CMK (cell line): ENCODE measurements around the gene ACP5.

Experiments
- DNase-seq: peaks from one replicate; pipeline ENCODE4 v3.0.0-alpha.2; 2010; ENCODE audit warnings: low read depth

The ACP5 gene

DNA sequence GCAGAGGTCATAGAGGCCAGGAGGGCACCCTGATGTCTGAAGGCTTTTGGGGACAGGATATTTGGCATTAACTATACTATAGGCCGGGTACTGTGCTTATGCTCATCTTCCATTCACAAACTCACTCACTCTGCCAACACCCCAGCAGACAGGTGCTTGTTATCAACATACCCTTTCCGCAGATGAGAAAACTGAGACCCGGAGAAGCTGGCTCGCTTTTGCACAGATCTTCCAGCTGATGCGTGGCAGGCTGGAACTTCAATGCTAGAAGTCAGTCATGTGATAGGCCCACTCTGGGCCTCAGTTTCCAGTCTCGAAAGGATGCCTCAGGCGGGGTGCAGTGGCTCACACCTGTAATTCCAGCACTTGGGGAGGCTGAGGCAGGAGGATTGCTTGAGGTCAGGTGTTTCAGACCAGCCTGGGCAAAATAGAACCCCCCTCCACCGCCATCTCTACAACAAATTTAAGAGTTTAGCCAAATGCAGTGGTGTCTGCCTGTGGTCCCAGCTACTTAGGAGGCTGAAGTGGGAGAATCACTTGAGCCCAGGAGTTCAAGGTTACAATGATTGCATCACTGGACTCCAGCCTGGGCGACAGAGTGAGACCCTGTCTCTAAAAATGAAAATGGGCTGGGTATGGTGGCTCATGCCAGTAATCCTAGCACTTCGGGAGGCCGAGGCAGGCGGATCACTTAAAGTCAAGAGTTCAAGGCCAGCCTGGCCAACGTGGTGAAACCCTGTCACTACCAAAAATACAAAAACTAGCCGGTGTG is 29.3 kb downstream of the ACP5 start:
- DNase-seq = no peak

DNA sequence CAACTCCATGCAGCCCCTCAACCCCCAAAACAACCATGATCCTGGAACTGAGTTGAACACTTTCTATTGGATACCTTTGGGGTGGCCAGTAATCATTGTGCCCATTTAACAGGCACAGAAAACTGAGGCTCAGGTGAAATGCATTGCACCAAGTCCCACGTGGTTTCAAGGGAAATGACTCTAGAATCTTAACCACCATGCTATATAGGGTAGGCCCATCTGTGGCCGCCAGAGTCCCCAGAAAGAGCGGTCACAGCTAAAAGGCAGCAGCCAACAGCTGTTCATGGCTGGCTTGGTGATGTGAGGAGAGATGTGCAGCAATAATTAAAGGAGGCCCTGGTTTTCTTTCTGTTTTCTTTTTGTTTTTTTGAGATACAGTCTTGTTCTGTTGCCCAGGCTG is 36.2 kb downstream of the ACP5 start:
- no peak for DNase-seq

DNA sequence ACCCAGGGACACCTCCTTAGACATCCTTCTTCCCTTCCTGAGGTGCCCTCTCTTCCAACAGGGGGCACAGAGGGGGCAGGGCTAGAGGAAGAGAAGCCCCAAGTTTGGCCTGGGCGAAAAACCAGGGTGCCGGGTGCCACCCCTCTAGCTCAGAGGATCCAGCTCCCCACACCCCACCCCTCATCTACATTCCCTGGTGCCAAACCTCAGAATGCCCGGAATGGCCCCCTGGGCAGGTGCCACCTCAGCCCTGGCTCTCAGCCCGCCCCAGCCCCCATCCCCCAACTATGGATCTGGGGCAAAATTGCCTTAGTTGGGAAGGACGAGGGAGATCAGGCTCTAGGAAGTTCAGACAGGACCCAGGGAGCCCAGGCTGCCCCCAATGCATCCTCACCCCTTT is 36.8 kb downstream of the ACP5 start:
- DNase-seq = no peak

DNA sequence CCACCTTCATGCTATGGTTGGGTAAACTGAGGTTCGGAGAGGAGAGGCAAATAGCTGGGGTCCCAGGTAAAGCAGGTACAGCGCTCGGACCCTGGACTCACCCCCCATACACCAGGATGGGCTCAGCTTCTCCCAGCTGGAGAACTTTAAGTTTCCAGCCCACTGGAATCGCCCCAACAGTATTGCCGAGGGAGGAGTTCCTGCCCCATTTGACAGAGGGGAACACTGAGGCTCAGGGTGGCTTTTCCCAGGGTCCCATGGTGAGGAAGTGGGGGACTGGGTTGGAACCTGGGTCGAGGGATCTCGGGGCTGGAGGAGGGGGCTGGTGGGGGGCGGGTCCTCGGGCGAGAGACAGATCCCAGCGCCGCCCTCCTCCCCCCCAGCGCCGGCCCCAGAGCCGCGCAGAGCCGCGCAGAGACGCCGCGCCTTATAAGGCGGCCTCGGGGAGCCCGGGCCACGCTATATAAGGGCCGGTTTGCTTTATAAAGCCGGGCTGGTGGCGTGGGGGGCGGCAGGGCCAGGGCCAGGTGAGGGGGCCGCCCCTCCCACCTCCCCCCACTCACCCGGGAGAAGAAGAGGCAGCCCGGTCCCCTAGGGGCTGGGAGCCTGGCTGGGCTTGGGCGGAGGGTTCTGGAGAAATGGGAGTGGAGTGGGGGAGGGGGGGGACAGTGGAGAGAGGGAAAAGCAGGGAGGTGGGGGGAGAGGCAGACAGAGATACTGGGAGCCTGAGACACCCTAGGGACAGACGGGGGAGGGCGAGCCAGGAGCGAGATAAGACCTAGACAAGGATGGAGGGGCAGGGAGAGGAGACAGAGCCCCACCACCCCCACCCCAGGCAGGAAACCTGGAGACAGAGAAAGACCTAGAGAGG is 37.7 kb downstream of the ACP5 start:
- DNase-seq = no peak

DNA sequence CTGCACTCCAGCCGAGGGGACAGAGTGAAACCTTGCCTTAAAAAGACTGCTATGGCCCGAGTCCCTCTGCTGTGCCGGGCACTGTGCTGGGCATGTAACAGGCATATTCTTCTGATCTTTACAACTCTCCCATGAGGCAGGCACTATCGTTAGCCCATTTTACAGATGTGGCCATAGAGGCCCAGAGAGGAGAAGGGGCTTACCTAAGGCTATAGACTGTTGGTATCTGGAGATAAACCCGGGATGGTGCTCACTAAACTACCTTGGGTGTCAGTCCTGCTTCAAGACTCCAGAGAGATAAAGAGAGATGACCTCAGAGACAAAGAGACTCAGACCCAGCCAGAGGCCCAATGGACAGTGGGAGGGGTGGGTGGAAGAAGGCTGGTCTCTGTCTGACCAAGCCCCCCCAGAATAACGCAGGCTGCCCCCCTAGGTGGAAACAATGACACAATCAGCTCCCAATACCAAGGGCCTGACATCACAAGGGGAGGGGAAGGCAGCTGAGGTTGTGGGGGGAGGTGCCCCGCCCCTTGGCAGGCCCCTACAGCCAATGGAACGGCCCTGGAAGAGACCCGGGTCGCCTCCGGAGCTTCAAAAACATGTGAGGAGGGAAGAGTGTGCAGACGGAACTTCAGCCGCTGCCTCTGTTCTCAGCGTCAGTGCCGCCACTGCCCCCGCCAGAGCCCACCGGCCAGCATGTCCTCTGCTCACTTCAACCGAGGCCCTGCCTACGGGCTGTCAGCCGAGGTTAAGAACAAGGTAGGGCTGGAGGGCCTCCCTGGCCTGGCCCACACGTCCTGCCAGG is 39.0 kb downstream of the ACP5 start, which contains the start of gene CNN1:
Gene CNN1, plus strand, starts transcription at position 620 of the 805 bp plus-strand sequence. Its CDS starts 77 bp downstream, at position 697.
- DNase-seq = no peak

DNA sequence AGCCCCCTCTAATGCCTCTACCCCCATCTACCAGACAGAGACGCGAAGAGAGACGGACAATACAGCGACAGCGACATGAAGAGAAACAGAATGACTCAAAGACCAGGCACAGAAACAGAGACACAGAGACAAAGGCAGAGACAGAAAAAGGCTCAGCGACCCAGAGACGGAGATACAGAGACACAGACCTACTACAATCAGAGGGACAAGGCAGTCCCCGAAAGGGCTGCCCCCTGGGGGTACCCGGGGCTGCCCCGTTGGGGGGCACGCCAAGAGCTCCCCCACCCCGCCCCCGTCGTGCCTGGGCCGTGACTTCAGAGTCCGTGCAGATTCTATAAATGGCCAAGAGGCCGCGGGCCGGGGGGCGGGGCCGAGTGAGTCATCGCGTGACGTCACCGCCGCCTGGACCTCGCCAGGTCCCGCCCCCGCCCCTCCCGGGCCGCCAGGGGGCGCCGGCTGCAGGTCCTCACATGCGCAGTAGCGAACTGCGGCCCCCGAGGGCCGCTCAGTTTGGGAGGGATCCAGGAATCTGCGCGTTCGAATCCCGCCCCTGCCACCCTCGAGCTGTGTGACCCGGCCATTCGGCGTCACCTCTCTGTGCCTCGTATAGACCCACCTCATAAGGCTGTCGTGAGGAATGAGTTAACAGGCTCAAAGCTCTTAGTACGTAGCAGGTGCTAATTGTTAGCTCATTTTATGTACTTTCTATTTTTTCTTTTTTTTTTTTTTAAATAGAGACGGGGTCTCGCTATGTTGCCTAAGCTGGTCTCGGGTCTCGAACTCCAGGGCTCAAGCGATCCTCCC is 41.5 kb downstream of the ACP5 start:
- peak; percentile 69 for DNase-seq

DNA sequence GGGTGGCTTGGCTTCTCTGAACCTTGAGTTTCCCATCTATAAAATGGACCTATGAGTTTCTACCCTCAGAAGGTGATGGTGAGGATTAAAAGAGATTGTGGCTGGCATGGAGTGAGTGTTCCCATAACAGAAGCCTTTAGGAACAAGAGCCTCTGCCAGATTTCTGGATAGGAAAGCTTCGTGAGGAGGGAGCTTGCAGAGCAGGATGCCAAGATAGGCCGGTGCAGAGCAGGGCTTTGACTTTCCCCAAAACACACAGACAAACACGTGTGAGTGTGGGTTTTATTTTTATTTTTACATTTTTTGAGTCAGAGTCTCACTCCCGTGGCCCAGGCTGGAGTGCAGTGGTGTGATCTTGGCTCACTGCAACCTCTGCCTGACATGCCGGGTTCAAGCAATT is 42.5 kb downstream of the ACP5 start:
- DNase-seq = no peak

DNA sequence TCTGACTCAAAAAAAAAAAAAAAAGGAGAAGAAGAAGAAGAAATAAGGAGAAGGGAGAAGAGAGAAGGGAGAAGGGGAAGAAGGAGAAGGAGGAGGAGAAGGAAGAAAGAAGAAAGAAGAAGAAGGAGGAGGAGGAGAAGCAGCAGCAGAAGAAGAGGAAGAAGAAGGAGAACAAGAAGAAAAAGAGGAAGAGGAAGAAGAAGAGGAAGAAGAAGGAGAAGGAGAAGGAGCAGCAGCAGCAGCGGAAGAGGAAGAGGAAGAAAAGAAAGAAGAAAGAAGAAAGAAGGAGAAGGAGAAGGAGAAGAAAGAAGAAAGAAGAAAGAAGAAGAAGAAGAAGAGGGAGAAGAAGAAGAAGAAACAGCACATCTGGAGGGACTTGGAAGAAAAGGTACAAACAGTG is 42.9 kb downstream of the ACP5 start:
- DNase-seq = no peak

DNA sequence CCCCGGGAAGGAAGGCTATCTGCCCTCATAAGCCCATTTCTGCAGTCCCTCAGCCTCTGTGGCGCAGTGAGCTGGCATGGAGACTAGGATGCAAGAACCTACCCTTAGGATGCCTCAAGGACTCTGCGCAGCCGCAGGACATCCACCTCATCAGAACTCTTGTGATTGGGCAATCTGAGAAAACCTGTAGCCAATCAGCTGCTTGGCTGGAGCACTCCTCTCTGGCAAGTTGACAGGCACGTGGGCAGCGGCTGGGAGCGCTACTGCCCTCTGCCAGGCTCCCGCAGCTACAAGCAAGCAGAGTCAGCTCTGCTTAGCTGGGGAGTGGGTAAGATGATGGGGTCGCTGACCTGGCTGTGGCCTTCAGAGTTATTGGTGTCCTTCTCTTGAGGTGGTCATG is 47.0 kb downstream of the ACP5 start:
- DNase-seq = peak; percentile 86

DNA sequence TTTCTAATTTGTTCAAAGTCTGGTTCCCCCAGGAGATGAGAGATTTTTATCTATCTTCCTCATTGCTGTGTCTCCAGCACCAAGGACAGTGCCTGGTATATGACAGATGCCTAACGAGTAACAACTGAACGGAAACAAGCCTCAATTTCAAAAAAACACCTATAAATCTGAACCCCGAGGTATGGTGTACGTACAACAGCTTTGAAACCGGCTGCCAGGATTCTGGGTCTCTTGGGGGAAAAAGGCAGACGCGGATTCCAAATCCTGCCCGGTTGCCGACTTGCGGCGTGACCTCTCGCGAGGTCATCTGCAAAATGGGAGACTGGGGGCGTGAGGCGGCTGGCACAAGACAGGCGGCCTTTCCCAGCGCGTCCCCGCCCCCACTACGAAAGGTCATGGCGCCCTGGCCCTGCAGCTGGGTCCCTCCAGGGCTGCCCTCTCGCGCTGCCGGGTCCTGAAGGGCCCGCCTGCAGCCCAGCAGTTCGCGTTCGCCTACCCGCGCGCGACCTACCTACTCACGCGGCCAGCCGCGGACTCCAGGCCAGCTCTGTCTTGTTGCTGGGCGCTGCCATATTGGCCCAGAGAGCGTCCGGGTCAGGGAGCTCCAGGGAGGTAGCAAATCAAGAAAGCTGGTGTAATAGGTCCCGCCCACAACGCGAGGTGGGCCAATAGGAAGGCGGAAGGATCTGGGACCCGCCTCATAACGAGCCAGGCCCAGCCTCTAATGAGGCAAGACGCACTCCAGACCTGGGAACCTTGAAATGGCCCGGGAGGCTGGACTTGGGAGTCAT is 48.7 kb downstream of the ACP5 start, which contains the start of gene ECSIT:
Gene ECSIT, minus strand, starts transcription at position 584 of the 791 bp plus-strand sequence. CDS start 9,964 bp downstream, outside the sequence.
- peak; percentile 95 for DNase-seq
